Ovary (tissue), 9 donors: ENCODE measurements around the gene DIAPH1. TPM values are rescaled to one million over a fixed set of nuclear protein-coding genes. Genes with fewer than 3 reads are reported as not detected.
A peak's percentile ranks its signal among the peaks of the same experiment; 100 is the strongest.

Source experiments
- DNase-seq, 5 donors: peaks; one replicate each; pipeline ENCODE4 v3.0.0-alpha.2; 2019 to 2020
- H3K27ac ChIP-seq, 2 donors: fragments of 200-600 bp; one replicate each; pipeline versions ENCODE4 v1.5.1 to v1.8.0; 2019 to 2022
- H3K27me3 ChIP-seq: fragments of 200-600 bp; one replicate; pipeline ENCODE4 v1.8.0; 2022
- H3K36me3 ChIP-seq: fragments of 200-600 bp; sonication (generic); one replicate; pipeline ENCODE4 v1.5.1; 2019
- H3K4me1 ChIP-seq: one replicate; pipeline ENCODE4 v1.8.1; 2013; ENCODE audit warnings: mild to moderate bottlenecking, moderate library complexity; ENCODE audit not compliant: insufficient read depth
- H3K4me3 ChIP-seq: fragments of 200-600 bp; sonication (generic); one replicate; pipeline ENCODE4 v1.5.1; 2017
- H3K9me3 ChIP-seq, 2 donors: fragments of 200-600 bp in 1 of 2; sonication (generic) in 1 of 2; one replicate each; pipeline versions ENCODE4 v1.5.1 to v1.8.1; 2013 to 2019; ENCODE audit warnings: mild to moderate bottlenecking in 1 of 2, moderate library complexity in 1 of 2
- CTCF ChIP-seq, 3 donors: fragments of 450-650 bp in 2 of 3; fragments of 200-600 bp in 1 of 3; IDR thresholded peaks; one replicate each; pipeline versions ENCODE4 v1.5.1 to v1.8.0; 2016 to 2022; ENCODE audit warnings: antibody characterized with exemption in 3 of 3, mild to moderate bottlenecking in 1 of 3
- EP300 ChIP-seq: sonication (generic); formaldehyde crosslinking; IDR thresholded peaks from one replicate; pipeline ENCODE4 v1.6.1; 2017; ENCODE audit warnings: antibody characterized with exemption
- POLR2A ChIP-seq: fragments of 450-650 bp; IDR thresholded peaks from one replicate; pipeline ENCODE4 v1.6.1; 2017; ENCODE audit warnings: antibody characterized with exemption, mild to moderate bottlenecking, moderate library complexity
- WGBS, 3 donors: extraction: QIAGEN DNeasy Blood & Tissue Kit in 1 of 3; methylation state at CpG; one replicate each; pipeline versions ENCODE4 v1.1.5 to v1.1.7; 2013 to 2017; 5-methylcytosine and 5-hydroxymethylcytosine counted together
- intact Hi-C, 4 donors: fragments of 100-400 bp; cut with DNase I; formaldehyde crosslinking; loops; one replicate each; pipeline versions ENCODE4 v1.11.0 to v1.15.1; 2022 to 2023
- polyA plus RNA-seq, 2 donors: library from polyadenylated mRNA; stranded (reverse); fragments of 200-250 nt in 1 of 2; fragments of 350-450 nt in 1 of 2; fragmentation: Illumina TruSeq in 1 of 2; extraction: RNeasy Lipid Tissue Mini Kit (QIAGEN cat#74804) in 1 of 2; gene quantifications; one replicate each; pipeline ENCODE4 v1.2.3, GENCODE V29; 2013 to 2014
- total RNA-seq, 7 donors: library from RNA; depleted of rRNA in 2 of 7; stranded (reverse); fragments of >200 nt in 2 of 7; fragmentation: NEBNext Ultra II Directional in 3 of 7; extraction: Animal tissue kit (Norgen Biotek cat#: 25700) in 3 of 7; gene quantifications; one replicate each; pipeline versions ENCODE4 v1.1.0 to v1.2.4, GENCODE V29; 2016 to 2023
- donor health status: DM: no; HTN: no; CAD: no; lungs with moderate emphysema.
- donor health status: DM: no; HTN: no; CAD: no.
- donor health status: Bipolar disorder and iron deficiency.
- donor health status: DM: yes; HTN: yes; CAD: no.
- donor health status: DM: no; HTN: no; CAD: no.
- donor health status: DM: yes; HTN: yes; CAD: no.

DIAPH1 gene
- total and polyA plus RNA-seq, 9 donors: 21.2 to 51.0 (median 44.0) TPM

GRCh38 chr5:141515141-141515540 is 103.7 kb downstream of the DIAPH1 start:
- intact Hi-C loops: loop anchor here in 1 of 4 donors (5.0 kb wide), 1 partner anchor 42 kb away; no protein-coding TSS in a partner anchor
- no peak for TF ChIP-seq CTCF (IDR thresholded peaks at IDR 0.05)
- no peak for TF ChIP-seq EP300
- TF ChIP-seq POLR2A: no peak
- WGBS, 3 donors: 77 to 84% (median 78%) methylated on average over 3 of the region's 3 CpGs
- Histone ChIP-seq H3K36me3 (no peaks in the 10 kb centered on the region), H3K9me3 (no peaks in the 10 kb centered on the region), H3K4me1 (peaks cover 6% of the 10 kb centered on the region), H3K4me3 (no peak overlapping the region), H3K27me3 (no peaks in the 10 kb centered on the region), H3K27ac (peak overlapping the region in 1 of 2 donors; percentile 3)
- DNase-seq: no peak

- peak overlapping the region; percentile 64 for H3K4me3 ChIP-seq
- no peak for DNase-seq
- TF ChIP-seq POLR2A: no peak
- no peak for TF ChIP-seq CTCF (IDR thresholded peaks at IDR 0.05)
- no peak for TF ChIP-seq EP300
- no peaks in the 10 kb centered on the region for H3K36me3 ChIP-seq
- no peaks in the 10 kb centered on the region for H3K27me3 ChIP-seq
- no peaks in the 10 kb centered on the region for H3K9me3 ChIP-seq
- WGBS, 3 donors: 48 to 49% (median 49%) methylated on average over 6 of the region's 6 CpGs
- peaks cover 6% of the 10 kb centered on the region for H3K4me1 ChIP-seq
- peak overlapping the region; percentile 57 to 82 for H3K27ac ChIP-seq
- intact Hi-C loops: loop anchor here in 3 of 4 donors (5.0 kb wide), 3 partner anchors 37 to 48 kb away; partner anchors contain the start of gene PCDHGC3 (in 2 of the 3)
These were observed 104.3 kb downstream of the DIAPH1 start for GRCh38 chr5:141514330-141515133.

- Histone ChIP-seq H3K36me3 (no peaks in the 10 kb centered on the region), H3K4me1 (peaks cover 11% of the 10 kb centered on the region), H3K27ac (peak overlapping the region; percentile 74 to 82), H3K27me3 (no peaks in the 10 kb centered on the region), H3K9me3 (no peaks in the 10 kb centered on the region), H3K4me3 (peak overlapping the region; percentile 64)
- 1 to 3% (median 2%) methylated on average over 28 to 29 of the region's 29 CpGs for WGBS, 3 donors
- peak; percentile 83 to 85 (median 84) for DNase-seq
- TF ChIP-seq EP300 (no peak), POLR2A (peak; percentile 45)
- intact Hi-C loops: loop anchor here in 3 of 4 donors (2.0 to 5.0 kb wide), 3 partner anchors 36 to 49 kb away; partner anchors contain the start of gene PCDHGC3 (in 3 of the 3)
These were observed 105.0 kb downstream of the DIAPH1 start for GRCh38 chr5:141513627-141514329.

GRCh38 chr5:141512911-141513626 is 105.7 kb downstream of the DIAPH1 start:
- Histone ChIP-seq H3K4me1 (peaks cover 14% of the 10 kb centered on the region), H3K27me3 (no peaks in the 10 kb centered on the region), H3K9me3 (no peaks in the 10 kb centered on the region), H3K27ac (peak overlapping the region; percentile 74 to 82), H3K4me3 (peak overlapping the region; percentile 64), H3K36me3 (no peaks in the 10 kb centered on the region)
- 0 to 4% (median 1%) methylated on average over 43 of the region's 43 CpGs for WGBS, 3 donors
- DNase-seq: peak; percentile 39 to 70 (median 62)
- TF ChIP-seq CTCF (IDR thresholded peaks at IDR 0.05) (no peak), POLR2A (no peak), EP300 (no peak)
- intact Hi-C loops: loop anchor here in 3 of 4 donors (2.0 to 5.0 kb wide), 3 partner anchors 36 to 49 kb away; partner anchors contain the start of gene PCDHGC3 (in 3 of the 3)
